Activated naive CD4-positive, alpha-beta T cell treated with anti-CD3 and anti-CD28 coated beads, Interleukin-2, amount 50 U/mL, for 72 hours (primary cell): ENCODE results near the gene DMAC2L. TPM values are rescaled to one million over a fixed set of nuclear protein-coding genes. Genes with fewer than 3 reads are reported as not detected.
"Not testable (repeated sequence)": the region's sequence is repeated elsewhere in the genome, so short reads cannot be mapped to it uniquely, and the experiment has no call there.

Source experiments
- ATAC-seq, 2 donors: fragments of 150-1000 bp; cut with Tn5 transposase; 2 replicates each; pipeline ENCODE4 v1.10.0; 2021; ENCODE audit warnings: mild to moderate bottlenecking in 2 of 2, moderate library complexity in 2 of 2
- DNase-seq, 2 donors: peaks; one replicate each; pipeline ENCODE4 v3.0.0; 2021 to 2022; ENCODE audit warnings: low spot score in 2 of 2
- H3K27ac Mint-ChIP-seq, 2 donors: one replicate each; pipeline ENCODE4 v1.8.0; 2022; ENCODE audit warnings: mild to moderate bottlenecking in 2 of 2, mixed read lengths in 2 of 2
- H3K36me3 Mint-ChIP-seq, 2 donors: one replicate each; pipeline ENCODE4 v1.8.0; 2022; ENCODE audit warnings: mixed read lengths in 2 of 2
- H3K9me3 Mint-ChIP-seq, 2 donors: one replicate each; pipeline ENCODE4 v1.8.0; 2022; ENCODE audit warnings: mixed read lengths in 2 of 2
- total RNA-seq, 2 donors: library from RNA; stranded (reverse); gene quantifications; one replicate each; pipeline ENCODE4 v1.2.3, GENCODE V29; 2022

Gene DMAC2L
- total RNA-seq, 2 donors from 2014 or later, result 13.6 to 17.2 TPM

DNA sequence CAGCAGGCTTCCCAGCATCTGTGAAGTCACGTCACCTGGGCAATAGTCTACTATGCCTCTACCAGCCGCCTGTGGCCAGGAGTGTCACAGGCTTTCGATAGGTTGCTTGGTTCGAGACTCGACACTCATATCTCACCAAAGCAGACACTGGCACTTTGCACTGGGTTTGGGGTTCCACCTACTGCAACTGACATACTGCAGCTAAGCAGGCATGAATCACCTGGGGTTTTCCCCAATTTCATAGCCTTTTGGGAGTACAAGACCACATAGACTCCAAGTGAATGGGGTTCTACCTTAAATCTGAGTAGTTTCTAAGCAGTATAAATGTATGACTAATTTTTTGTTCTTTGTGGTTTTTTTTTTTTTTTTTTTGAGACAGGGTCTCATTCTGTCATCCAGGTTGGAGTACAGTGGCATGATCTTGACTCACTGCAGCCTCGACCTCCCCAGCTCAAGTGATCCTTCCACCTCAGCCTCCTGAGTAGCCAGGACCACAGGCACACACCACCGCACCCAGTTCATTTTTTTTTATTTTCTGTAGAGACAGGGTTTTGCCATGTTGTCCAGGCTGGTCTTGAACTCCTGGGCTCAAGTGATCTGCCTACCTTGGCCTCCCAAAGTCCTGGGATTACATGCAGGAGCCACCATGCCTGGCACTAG lies 32.1 kb downstream of the DMAC2L start:
- Mint-ChIP-seq H3K36me3 (no peaks in the 10 kb centered on the region), H3K9me3 (no peaks in the 10 kb centered on the region), H3K27ac (peak overlapping the region; percentile 36 to 89)
- DNase-seq (peak; percentile 73 to 88), ATAC-seq (peak; percentile 96 to 99)

DNA sequence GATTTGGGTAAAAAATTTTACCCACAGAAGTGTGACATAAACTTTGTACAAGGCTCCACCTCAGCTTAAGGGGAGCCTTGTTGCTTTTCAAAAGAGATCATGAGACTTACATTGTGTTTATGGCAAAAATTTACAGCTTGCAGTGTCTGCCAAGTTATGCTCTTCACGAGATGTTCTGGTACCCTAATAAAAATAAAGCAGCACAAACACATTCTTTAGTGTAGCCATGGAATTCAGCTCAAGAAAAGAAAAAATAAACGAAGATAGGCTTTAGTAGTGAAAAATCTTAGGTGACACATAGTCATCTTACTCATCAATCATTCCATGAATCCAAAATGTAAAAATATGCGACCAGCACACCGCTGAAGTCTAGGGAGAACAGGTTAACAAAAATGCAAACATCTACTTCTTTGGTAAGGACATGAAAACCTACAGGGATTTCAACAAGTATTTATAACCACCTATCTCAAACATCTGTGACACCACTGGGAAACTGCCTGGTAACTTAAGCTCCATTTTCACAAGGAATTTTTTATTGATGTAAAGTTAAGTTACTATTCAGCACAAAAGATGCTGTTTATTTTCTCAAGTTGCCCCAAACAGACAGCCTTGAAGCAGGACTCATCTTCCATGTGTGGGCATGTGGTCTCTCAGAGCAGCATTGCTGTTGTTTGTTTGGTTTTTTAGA lies 32.9 kb downstream of the DMAC2L start:
- ATAC-seq (no peak), DNase-seq (no peak)
- Mint-ChIP-seq H3K9me3 (no peaks in the 10 kb centered on the region), H3K36me3 (no peaks in the 10 kb centered on the region), H3K27ac (peak overlapping the region in 1 of 2 donors; percentile 36)

DNA sequence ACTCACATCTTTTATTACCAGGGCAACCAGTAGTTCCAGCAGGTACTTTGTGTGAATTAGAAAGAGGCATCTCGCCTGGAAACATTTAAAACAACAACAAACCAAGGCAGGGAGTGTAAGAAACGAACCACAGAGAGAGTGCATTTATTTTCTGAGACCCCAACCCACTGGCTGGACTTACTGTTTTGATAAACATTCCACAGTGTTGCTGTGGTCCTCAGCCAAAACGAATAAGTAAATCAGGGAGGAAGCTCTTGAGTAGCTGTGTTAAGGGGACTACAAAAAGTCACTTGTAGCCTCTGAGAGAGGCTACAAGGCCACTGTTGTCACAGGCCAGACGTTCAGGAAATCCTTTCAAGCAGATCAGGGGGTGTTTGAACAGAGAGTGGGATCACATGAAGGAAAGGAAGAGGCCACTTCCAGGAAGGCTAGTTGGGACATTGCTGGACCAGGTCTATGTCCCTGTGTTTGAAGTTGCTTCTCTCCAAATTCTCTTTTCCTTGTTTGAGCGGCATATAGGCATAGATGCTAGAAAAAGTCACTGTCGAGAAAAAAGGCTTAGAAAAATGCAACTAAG lies 33.8 kb downstream of the DMAC2L start:
- ATAC-seq, result no peak
- Mint-ChIP-seq H3K9me3 (no peaks in the 10 kb centered on the region), H3K27ac (no peak overlapping the region), H3K36me3 (no peaks in the 10 kb centered on the region)
- no peak for DNase-seq

DNA sequence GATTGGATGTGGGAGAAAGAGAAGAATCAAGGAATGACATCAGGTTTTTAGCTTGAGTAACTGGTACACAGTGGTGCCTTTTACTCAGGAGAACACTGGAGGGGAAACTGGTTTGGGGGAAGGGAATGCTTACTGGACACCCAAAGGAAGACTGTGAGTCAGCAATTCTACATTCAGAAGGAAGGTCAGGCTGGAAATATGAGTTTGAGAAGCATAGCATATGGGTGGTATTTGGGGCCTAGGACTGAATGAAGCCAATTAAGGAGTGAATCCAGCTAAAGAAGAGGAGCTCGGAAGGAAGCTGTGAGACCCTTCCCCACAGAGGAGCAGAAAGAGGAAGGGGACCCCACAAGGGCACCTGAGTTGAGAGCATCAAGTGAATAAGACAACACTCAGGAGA lies 35.4 kb downstream of the DMAC2L start:
- Mint-ChIP-seq H3K9me3 (no peaks in the 10 kb centered on the region), H3K36me3 (no peaks in the 10 kb centered on the region), H3K27ac (peak overlapping the region in 1 of 2 donors; percentile 60)
- no peak for ATAC-seq
- no peak for DNase-seq

DNA sequence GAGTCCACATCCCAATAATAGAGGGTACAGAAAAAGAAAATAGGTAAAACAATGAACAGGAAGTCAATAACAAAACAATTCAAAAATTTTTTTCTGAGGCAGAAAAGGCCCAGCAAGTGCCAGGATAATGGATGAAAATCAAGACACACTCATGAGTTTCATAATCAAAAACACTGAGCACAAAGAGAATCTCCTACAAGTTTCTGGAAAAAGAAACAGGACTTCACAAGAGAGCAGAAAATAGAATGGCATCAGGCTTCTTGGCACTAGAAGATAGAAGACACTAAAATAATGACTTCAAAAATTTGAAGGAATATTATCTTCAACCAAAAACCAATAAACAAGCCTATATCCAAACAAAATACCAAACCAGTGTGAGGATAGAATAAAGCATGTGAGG lies 36.8 kb downstream of the DMAC2L start:
- Mint-ChIP-seq H3K9me3 (no peaks in the 10 kb centered on the region), H3K36me3 (no peaks in the 10 kb centered on the region), H3K27ac (no peak overlapping the region)
- ATAC-seq (no peak), DNase-seq (no peak)

DNA sequence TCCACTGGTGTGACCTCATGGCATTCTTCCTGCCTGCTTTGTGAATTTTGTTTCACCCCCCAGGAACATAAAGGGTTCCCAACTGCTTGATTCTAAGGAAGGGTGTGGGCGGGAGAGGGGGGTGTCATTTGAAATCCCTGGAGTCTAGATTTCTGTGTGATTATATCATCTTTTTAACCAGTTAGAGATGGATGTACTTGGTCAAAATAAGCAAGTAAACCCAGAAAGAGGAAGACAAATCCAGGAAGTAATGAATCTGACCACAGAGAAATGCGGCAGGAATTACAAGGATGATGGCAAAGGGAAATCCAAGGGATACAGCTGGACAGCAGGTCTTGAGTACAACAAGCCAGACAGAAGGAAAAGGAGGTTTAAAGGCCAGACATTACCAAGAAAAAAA lies 38.9 kb downstream of the DMAC2L start:
- no peaks in the 10 kb centered on the region for H3K9me3 Mint-ChIP-seq
- no peak overlapping the region for H3K27ac Mint-ChIP-seq
- ATAC-seq (no peak), DNase-seq (no peak)
- no peaks in the 10 kb centered on the region for H3K36me3 Mint-ChIP-seq

DNA sequence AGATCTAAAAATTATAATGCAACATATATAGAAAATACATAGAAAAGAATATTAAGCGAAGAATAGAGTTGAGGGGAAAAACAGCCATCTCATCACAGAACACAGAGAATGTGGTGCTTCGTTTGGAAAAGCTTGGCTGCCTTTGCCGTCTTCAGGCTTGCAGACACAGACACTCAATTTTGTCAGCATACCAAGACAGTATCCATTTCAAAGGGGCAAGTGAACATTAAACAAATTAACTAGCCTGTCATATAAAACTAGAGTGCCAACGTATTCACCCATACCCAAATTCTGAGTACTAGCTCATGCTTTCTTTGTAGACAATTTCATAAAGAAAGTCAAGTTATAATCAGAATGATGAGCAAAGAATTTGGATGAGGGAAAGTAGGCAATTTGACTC lies 40.5 kb downstream of the DMAC2L start:
- Mint-ChIP-seq H3K27ac (no peak overlapping the region), H3K36me3 (no peaks in the 10 kb centered on the region), H3K9me3 (no peaks in the 10 kb centered on the region)
- DNase-seq (no peak), ATAC-seq (no peak)

DNA sequence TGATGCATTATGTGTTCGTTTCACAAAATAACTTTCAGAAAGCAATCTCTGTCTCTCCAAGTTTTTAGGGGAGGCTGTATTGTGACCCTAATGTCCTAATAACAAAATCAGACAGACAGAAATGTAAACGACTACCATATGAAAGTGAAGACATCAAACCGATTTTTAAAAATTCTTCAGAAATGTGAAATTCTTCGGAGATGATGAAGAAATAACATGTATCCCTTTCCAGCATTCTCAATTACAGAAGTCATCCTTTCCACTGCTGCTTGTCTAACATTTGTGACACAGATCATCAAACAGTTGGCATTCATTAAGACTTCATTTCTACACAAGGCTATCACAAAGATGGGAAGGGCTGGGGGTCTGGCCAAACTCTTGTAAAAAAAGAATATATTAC lies 41.0 kb downstream of the DMAC2L start:
- Mint-ChIP-seq H3K9me3 (no peaks in the 10 kb centered on the region), H3K27ac (no peak overlapping the region), H3K36me3 (no peaks in the 10 kb centered on the region)
- DNase-seq, result no peak
- no peak for ATAC-seq

DNA sequence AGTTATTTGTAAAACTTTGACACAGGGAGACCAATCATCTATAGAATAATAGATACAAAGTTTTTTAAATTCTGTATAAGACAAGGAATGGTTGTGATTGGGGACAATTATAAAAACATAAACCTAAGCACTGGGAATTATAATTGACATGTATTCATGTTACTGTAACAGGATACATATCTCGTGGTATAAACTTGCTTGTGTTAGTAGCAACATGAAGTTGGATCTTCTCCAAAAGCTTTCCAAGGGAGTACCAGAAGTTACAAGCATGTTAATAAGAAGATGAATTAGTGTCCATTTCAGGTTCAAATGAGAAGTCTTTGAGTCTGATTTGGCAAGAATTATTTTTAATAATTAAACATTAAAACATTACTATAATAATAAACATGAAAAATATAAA lies 42.4 kb downstream of the DMAC2L start:
- DNase-seq, result no peak
- ATAC-seq, result no peak
- Mint-ChIP-seq H3K27ac (no peak overlapping the region), H3K9me3 (no peaks in the 10 kb centered on the region), H3K36me3 (no peaks in the 10 kb centered on the region)

DNA sequence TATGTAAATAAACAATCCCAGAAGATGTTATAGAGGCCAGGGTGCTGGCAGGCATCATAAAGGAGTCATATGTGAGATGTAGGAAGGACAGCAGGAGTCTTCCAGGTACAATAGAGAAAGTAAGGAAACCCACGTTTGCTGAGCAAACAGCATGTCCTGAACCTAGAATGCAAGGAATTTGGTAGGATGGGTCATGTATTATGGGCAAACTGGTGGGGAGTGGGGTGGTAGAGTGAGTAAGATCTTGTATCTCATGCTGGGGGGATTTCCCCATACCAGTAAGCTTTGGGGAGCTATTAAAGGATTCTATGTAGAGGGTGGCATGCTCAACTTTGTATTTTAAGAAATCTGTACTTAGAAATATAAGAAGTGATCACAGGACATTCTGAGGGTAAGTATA lies 43.6 kb downstream of the DMAC2L start:
- Mint-ChIP-seq H3K36me3 (no peaks in the 10 kb centered on the region), H3K9me3 (no peaks in the 10 kb centered on the region), H3K27ac (no peak overlapping the region)
- ATAC-seq (peak in 1 of 2 donors; percentile 43), DNase-seq (no peak)

DNA sequence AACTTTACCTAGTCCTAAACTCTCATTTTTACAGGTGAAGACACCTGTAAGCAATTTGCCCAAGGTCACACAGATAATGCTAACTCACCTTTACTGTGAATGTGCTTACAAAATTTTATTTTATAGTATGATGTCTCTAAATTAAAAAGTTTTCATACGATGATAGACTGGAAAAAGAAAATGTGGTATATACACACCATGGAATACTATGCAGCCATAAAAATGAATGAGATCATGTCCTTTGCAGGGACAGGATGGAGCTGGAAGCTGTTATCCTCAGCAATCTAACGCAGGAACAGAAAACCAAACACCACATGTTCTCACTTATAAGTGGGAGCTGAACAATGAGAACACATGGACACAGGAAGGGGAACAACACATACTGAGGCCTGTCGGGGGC lies 44.2 kb downstream of the DMAC2L start:
- H3K9me3 Mint-ChIP-seq, H3K36me3 Mint-ChIP-seq, H3K27ac Mint-ChIP-seq, DNase-seq, ATAC-seq: not testable (repeated sequence)

DNA sequence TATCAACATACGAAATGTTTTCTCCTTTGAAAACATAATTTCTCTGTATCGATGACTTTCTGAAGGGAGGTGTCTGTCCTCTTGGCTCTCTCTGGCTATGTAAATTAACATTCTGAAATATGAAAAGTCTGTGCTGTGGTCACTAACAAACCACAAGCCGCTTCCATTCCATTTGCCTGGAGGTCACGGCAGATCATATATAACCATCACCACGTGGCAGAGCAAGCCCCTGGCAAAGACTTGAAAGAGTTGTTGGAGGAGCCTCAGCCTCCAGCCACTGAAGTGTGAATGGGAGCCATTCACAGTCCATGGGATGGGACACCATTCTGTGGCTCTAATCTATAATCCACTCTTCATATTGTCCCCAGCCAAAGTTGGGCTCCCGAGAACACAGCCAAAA lies 45.0 kb downstream of the DMAC2L start:
- ATAC-seq (no peak), DNase-seq (no peak)
- Mint-ChIP-seq H3K27ac (no peak overlapping the region), H3K36me3 (no peaks in the 10 kb centered on the region), H3K9me3 (no peaks in the 10 kb centered on the region)

DNA sequence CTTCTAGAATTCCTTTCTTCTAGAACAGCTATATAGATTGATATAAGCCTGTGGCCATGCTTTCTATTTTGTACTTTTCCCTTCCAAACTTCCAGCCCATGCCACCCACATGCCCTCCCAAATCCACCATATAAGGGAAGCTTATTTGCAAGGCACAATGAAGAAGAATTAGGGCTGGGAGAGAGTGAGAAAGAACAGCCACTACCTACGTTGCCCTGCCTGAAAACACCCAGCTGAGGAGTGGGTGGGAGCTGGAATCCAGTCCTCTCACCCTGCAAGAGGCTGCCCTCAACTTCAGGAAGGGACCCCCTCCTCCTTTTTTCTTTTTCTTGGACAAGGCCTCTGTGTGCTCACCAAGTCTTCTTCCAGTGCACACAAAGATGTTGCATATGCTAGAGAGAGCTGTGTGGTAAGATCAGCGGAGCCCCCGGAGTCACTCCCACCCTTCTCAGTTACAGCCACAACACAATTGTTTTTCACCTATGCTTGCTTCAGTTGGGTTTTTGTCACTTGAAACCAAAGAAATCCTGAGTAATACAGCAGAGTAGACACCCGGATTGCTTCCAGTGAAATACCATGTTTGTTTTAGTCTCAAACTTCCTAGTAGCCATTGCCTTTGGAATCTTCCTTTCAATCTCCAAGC lies 45.8 kb downstream of the DMAC2L start:
- Mint-ChIP-seq H3K36me3 (peaks cover 6 to 7% of the 10 kb centered on the region in 2 donors), H3K9me3 (peaks cover 0 to 4% of the 10 kb centered on the region in 2 donors), H3K27ac (no peak overlapping the region)
- DNase-seq (no peak), ATAC-seq (no peak)

DNA sequence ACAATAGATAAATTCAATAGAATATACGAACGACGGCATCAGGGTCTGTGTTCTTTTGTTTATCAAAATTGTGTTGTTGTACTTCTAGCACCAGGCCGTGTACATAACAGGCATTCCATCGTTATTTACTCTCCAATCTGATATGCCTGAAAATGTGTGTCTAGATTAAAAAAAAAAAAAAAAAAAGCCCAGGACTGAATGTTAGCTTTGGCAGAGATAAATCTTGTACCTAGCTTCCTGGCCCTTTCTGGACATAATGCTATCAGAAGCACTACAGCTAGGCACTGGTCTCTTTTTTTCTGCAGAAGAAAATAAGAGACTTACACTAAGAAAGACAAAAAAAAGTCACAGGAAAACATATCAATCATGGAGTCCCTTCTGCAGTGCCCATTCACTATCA lies 47.5 kb downstream of the DMAC2L start:
- ATAC-seq (no peak), DNase-seq (no peak)
- Mint-ChIP-seq H3K36me3 (peaks cover 10 to 15% of the 10 kb centered on the region in 2 donors), H3K27ac (no peak overlapping the region), H3K9me3 (peaks cover 0 to 4% of the 10 kb centered on the region in 2 donors)

DNA sequence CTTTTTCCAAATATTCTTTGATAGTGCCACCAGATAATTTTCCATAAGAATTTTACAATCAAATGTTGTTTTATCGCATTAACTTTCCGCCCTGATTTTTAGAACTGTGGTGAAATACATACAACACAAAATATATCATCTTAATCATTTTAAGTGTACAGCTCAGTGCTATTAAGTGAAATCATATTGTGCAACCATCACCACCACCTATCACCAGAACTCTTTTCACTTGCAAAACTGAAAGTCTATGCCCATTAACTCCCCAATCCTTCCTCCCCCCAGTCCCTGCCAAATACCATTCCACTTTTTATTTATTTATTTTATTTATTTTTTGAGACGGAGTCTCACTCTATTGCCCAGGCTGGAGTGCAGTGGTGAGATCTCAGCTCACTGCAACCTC lies 48.0 kb downstream of the DMAC2L start:
- H3K27ac Mint-ChIP-seq, result no peak overlapping the region
- ATAC-seq (no peak), DNase-seq (no peak)
- peaks cover 10 to 15% of the 10 kb centered on the region in 2 donors for H3K36me3 Mint-ChIP-seq
- peaks cover 0 to 4% of the 10 kb centered on the region in 2 donors for H3K9me3 Mint-ChIP-seq

DNA sequence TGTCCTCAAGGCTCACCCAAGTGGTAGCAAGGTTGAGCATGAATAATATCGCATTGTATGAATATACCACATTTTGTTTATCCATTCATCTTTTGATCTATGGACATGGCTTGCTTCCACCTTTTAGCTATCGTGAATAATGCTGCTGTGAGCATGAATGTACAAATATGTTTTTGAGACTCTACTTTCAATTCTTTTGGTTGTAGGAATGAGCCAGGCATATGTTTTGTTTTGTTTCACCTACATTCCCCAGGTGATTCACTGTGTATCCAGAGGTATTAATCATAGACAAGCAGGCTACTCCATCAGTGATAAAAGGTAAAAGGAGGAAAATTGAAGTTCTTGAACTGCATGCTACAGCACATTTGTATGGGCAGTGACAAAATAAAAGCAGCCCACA lies 48.7 kb downstream of the DMAC2L start:
- Mint-ChIP-seq H3K36me3 (peaks cover 10 to 15% of the 10 kb centered on the region in 2 donors), H3K9me3 (peaks cover 0 to 4% of the 10 kb centered on the region in 2 donors), H3K27ac (no peak overlapping the region)
- ATAC-seq, result no peak
- no peak for DNase-seq
